ENCODE data around the gene RAPGEF1. TPM values are rescaled to one million over a fixed set of nuclear protein-coding genes. Genes with fewer than 3 reads are reported as not detected.

RAPGEF1 gene
- total and polyA plus RNA-seq, 2 donors (not counting 1 experiment from before 2014, with no cell fraction given), result 33.3 to 42.8 TPM

GRCh38 chr9:131672451-131672850 lies 67.4 kb downstream of the RAPGEF1 start:
- Histone ChIP-seq H2AFZ (ENCODE audit: low read length) (no peak overlapping the region), H3K9ac (ENCODE audit: insufficient read depth, low read length) (no peak overlapping the region), H3K4me1 (ENCODE audit: control insufficient read depth, extremely low read depth, insufficient read depth, low read length) (peaks cover 39% of the 10 kb centered on the region), H3K4me3 (replicated peaks in 1 of 4; ENCODE audit: control extremely low read depth in 1 of 4, insufficient read depth in 1 of 4, low read depth in 3 of 4, low read length in 4 of 4) (no peak overlapping the region), H3K9me3 (ENCODE audit: control insufficient read depth, insufficient read depth, low read depth, low read length) (no peaks in the 10 kb centered on the region), H4K20me1 (ENCODE audit: control insufficient read depth, extremely low read depth, insufficient read depth, low read length) (no peaks in the 10 kb centered on the region), H3K27ac (ENCODE audit: insufficient read depth, low read length) (no peak overlapping the region), H3K4me2 (ENCODE audit: extremely low read depth, insufficient read depth, low read length) (no peak overlapping the region), H3K79me2 (ENCODE audit: control insufficient read depth, insufficient read depth, low read length) (peaks cover 21% of the 10 kb centered on the region), H3K36me3 (ENCODE audit: control insufficient read depth, insufficient read depth, low read length) (no peaks in the 10 kb centered on the region), H3K27me3 (ENCODE audit: control insufficient read depth, insufficient read depth, low read length) (no peaks in the 10 kb centered on the region)
- no peak for TF ChIP-seq CTCF (conservative IDR thresholded peaks at IDR 0.05 in 1 of 2, IDR thresholded peaks at IDR 0.05 in 1 of 2; ENCODE audit: low read depth in 1 of 2, low read length in 2 of 2)
- TF ChIP-seq EZH2 (IDR thresholded peaks at IDR 0.05; ENCODE audit: low read length, missing control alignments), result no peak
- DNase-seq (ENCODE audit: low read depth in 2 of 2), result no peak

- no peaks in the 10 kb centered on the region for H4K20me1 ChIP-seq (ENCODE audit: control insufficient read depth, extremely low read depth, insufficient read depth, low read length)
- no peak for TF ChIP-seq CTCF (conservative IDR thresholded peaks at IDR 0.05 in 1 of 2, IDR thresholded peaks at IDR 0.05 in 1 of 2; ENCODE audit: low read depth in 1 of 2, low read length in 2 of 2)
- no peak for TF ChIP-seq EZH2 (IDR thresholded peaks at IDR 0.05; ENCODE audit: low read length, missing control alignments)
- H3K4me3 ChIP-seq (replicated peaks in 1 of 4; ENCODE audit: control extremely low read depth in 1 of 4, insufficient read depth in 1 of 4, low read depth in 3 of 4, low read length in 4 of 4), result no peak overlapping the region
- H3K36me3 ChIP-seq (ENCODE audit: control insufficient read depth, insufficient read depth, low read length), result no peaks in the 10 kb centered on the region
- no peaks in the 10 kb centered on the region for H3K9me3 ChIP-seq (ENCODE audit: control insufficient read depth, insufficient read depth, low read depth, low read length)
- H3K27me3 ChIP-seq (ENCODE audit: control insufficient read depth, insufficient read depth, low read length), result no peaks in the 10 kb centered on the region
- no peak for DNase-seq (ENCODE audit: low read depth in 2 of 2)
- H3K4me2 ChIP-seq (ENCODE audit: extremely low read depth, insufficient read depth, low read length), result no peak overlapping the region
- peaks cover 25% of the 10 kb centered on the region for H3K79me2 ChIP-seq (ENCODE audit: control insufficient read depth, insufficient read depth, low read length)
- peaks cover 31% of the 10 kb centered on the region for H3K4me1 ChIP-seq (ENCODE audit: control insufficient read depth, extremely low read depth, insufficient read depth, low read length)
- H3K9ac ChIP-seq (ENCODE audit: insufficient read depth, low read length), result no peak overlapping the region
- no peak overlapping the region for H2AFZ ChIP-seq (ENCODE audit: low read length)
- no peak overlapping the region for H3K27ac ChIP-seq (ENCODE audit: insufficient read depth, low read length)
These were observed 68.7 kb downstream of the RAPGEF1 start for GRCh38 chr9:131671133-131671520.

GRCh38 chr9:131670247-131671132 lies 69.4 kb downstream of the RAPGEF1 start:
- H3K4me3 ChIP-seq (replicated peaks in 1 of 4; ENCODE audit: control extremely low read depth in 1 of 4, insufficient read depth in 1 of 4, low read depth in 3 of 4, low read length in 4 of 4), result no peak overlapping the region
- no peak overlapping the region for H2AFZ ChIP-seq (ENCODE audit: low read length)
- no peak overlapping the region for H3K27ac ChIP-seq (ENCODE audit: insufficient read depth, low read length)
- no peaks in the 10 kb centered on the region for H4K20me1 ChIP-seq (ENCODE audit: control insufficient read depth, extremely low read depth, insufficient read depth, low read length)
- DNase-seq (ENCODE audit: low read depth in 2 of 2), result no peak
- no peaks in the 10 kb centered on the region for H3K27me3 ChIP-seq (ENCODE audit: control insufficient read depth, insufficient read depth, low read length)
- no peaks in the 10 kb centered on the region for H3K9me3 ChIP-seq (ENCODE audit: control insufficient read depth, insufficient read depth, low read depth, low read length)
- H3K9ac ChIP-seq (ENCODE audit: insufficient read depth, low read length), result no peak overlapping the region
- H3K4me2 ChIP-seq (ENCODE audit: extremely low read depth, insufficient read depth, low read length), result no peak overlapping the region
- peaks cover 20% of the 10 kb centered on the region for H3K79me2 ChIP-seq (ENCODE audit: control insufficient read depth, insufficient read depth, low read length)
- peaks cover 27% of the 10 kb centered on the region for H3K4me1 ChIP-seq (ENCODE audit: control insufficient read depth, extremely low read depth, insufficient read depth, low read length)
- TF ChIP-seq CTCF (conservative IDR thresholded peaks at IDR 0.05 in 1 of 2, IDR thresholded peaks at IDR 0.05 in 1 of 2; ENCODE audit: low read depth in 1 of 2, low read length in 2 of 2), result no peak
- TF ChIP-seq EZH2 (IDR thresholded peaks at IDR 0.05; ENCODE audit: low read length, missing control alignments), result no peak
- H3K36me3 ChIP-seq (ENCODE audit: control insufficient read depth, insufficient read depth, low read length), result no peaks in the 10 kb centered on the region

Measured in fibroblast of lung (primary cell).